Stromal cell of bone marrow (primary cell): Measurements from ENCODE around the gene UBR4.
"Not testable (repeated sequence)": the region's sequence is repeated elsewhere in the genome, so short reads cannot be mapped to it uniquely, and the experiment has no call there.

Experiments used
- DNase-seq: peaks from one replicate; pipeline ENCODE4 v3.0.0-alpha.2; 2012; ENCODE audit warnings: low read depth

The UBR4 gene

DNA sequence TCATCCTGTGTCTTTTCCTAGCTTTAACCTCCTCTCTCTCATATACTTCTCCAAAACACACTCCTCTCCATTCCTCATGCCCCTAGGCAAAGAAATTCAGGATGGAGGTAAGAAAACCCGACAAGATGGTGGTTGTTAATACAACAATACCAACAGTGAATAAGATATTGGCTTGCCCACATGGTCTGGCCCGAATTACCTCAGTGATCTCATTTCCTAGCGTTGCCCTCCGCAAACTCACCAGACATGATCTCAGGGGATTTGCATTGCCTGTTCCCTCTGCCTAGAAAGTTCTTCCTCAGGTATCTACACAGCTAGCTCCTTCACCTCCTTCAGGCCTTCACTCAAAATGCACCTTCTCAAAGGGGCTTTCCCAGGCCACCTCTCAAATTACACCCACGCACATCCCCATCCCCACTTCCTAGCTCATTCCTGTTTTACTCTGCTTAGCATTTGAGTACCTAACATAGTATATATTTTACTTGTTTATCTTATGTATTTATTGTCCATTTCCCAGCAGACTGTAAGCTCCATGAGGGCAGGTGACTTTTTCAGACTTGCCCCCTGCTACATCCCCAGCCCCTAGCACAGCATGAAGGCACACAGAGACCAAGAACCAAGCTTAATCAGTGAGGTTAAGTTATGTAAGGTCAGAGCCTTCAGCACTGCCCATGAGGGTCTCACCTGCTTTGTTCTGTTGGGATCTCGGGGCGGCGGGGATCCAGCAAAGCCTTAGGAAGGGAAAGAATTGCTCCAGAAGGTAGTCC is 10.2 kb upstream of the UBR4 start:
- DNase-seq, result no peak

DNA sequence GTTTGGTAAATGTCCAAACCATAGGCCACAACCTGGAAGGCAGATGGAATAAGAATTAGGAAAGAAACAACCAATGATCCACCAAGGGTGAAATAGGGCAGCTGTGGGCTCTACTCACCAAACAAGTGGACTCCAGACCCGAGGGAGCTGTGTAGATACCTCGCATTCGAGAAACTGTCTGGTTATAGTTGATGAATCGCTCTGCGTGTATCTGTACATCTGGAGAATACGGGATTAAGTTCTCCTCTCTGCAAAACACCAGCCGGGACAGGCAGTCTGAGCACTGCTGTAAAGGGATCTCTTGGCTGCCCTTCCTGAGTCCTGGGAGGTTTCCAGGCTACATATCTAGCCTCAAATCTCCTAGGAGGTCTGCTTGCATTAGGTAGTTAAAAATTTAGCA is 9.4 kb upstream of the UBR4 start:
- DNase-seq, result no peak

GRCh38 chr1:19216585-19216984 is 6.5 kb upstream of the UBR4 start:
- not testable (repeated sequence) for DNase-seq

- DNase-seq, result no peak
These were observed 3.5 kb upstream of the UBR4 start for GRCh38 chr1:19213580-19213979.

- DNase-seq, result no peak
These were observed 2.1 kb upstream of the UBR4 start for GRCh38 chr1:19212167-19212566.

GRCh38 chr1:19210772-19211549 is 895 bp upstream of the UBR4 start:
- DNase-seq, result no peak

GRCh38 chr1:19209439-19209989 is 552 bp downstream of the UBR4 start:
- DNase-seq, result no peak

DNA sequence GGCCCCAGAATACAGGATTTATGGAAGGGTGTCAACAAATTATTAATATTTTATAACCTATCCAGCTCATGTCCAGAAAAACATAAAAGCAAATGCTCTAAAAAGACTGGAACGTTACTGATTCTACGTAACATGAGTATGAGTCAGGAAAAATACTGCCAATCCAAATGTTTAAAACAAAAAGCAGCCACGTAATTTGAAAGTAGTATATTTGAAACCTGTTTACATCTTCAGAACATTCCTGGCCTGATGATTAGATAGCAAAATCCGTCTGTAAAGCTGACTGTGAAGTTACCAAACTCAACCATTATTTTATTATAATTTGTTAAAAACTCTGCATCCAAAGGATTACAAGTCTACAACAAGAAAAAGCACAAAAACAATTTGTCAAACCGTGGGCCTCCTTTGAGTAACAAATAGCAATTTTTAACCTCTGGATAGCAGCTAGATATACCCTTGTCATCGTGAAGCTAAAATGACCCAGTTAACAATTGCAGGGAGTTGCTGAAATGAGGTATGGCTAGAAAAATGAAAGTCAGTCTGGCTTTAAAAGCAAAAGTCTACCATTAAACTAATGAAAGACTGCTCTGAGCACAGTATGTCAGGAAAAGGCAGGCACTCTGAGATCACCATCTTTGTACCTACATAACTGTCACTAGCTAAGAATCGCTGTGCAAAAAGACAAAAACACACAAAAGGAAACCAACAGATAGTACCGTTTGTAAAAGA is 1.2 kb downstream of the UBR4 start:
- DNase-seq, result peak; percentile 50

GRCh38 chr1:19206947-19207346 is 3.1 kb downstream of the UBR4 start:
- DNase-seq, result no peak

DNA sequence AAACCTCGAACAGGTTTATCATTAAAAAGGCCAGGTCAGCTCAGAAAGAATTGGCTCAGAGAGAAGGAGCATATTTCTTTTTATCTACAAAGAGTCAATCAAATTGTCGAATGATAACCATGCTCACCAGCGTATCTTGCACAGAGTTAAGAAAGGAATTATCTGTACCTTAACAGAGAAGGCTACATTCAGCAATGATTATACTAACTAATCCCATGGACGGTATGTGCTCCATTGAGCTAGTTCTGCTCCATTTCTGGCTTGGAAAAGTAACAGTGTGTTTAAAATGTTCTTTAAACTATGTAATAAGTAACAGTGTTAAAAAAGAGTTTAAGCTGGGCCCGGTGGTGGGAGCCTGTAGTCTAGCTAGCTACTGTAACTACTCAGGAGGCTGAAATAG is 4.2 kb downstream of the UBR4 start:
- DNase-seq, result no peak

- DNase-seq, result no peak
These were observed 4.7 kb downstream of the UBR4 start for GRCh38 chr1:19205403-19205802.

- no peak for DNase-seq
These were observed 5.4 kb downstream of the UBR4 start for GRCh38 chr1:19204446-19205266.

DNA sequence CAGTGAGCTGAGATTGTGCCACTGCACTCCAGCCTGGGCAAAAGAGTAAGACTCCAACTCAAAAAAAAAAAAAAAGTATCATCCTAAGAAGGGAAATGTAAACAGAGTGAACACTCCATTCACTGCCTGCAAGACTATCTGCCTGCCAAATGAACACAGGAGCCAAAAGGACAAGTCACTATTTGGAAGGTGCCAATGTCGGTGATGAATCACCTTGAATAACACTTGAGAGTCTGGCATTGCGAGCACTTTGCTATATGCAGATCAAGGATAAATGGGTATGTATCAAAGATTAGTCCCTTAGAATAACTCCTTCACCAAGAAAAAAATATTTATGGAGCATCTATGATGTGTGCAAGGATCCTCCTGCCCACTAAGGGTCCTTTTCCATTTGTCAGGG is 6.6 kb downstream of the UBR4 start:
- peak; percentile 80 for DNase-seq

GRCh38 chr1:19202396-19202795 is 7.7 kb downstream of the UBR4 start:
- DNase-seq, result no peak

DNA sequence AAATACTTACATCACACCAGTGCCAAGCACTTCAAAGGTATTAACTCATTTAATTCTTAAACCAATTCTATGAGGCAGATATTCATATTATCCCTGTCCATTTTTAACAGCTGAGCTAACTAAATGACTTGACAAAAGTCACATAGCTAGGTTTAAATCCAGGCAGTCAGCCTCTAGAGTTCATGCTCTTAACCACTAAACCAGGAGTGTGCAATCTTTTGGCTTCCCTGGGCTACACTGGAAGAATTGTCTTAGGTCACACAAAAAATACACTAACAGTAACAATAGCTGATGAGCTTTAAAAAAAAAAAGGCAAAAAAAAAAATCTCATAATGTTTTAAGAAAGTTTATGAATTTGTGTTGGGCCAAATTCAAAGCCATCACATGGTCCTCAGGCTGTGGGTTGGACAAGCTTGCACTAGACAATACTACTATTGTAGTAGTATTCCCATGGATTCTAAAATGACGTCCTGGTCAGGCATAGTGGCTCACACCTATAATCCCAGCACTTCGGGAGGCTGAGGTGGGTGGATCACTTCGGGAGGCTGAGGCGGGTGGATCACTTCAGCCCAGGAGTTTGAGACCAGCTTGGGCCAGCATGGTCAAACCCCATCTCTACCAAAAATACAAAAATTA is 10.0 kb downstream of the UBR4 start:
- DNase-seq, result no peak

DNA sequence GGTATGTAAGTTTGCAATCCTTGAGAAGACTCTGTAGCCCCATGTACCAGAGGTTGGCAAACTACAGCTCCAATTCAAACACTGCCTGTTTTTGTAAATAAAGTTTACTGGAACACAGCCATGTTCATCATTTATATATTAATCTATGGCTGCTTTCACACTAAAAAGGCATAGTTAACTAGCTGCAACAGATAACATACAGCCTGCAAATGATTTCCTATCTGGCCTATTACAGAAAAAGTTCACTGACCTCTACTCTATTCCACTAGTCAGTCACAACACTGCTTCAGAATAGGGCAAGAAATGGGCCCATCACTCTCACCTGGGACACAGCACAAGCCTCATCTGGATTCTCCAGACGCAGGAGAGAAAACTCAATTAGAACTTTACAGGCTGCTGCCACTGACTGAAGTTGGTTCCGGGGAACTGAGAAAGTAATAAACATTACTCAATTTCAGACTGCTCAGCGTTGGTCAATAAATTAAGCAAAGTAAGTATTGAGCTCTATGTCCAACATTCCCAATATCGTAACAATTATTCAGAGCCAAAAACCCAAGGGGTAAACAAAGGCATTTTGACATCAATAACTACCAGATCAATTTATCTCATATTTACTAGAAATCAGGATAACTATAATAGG is 10.6 kb downstream of the UBR4 start:
- DNase-seq, result no peak

DNA sequence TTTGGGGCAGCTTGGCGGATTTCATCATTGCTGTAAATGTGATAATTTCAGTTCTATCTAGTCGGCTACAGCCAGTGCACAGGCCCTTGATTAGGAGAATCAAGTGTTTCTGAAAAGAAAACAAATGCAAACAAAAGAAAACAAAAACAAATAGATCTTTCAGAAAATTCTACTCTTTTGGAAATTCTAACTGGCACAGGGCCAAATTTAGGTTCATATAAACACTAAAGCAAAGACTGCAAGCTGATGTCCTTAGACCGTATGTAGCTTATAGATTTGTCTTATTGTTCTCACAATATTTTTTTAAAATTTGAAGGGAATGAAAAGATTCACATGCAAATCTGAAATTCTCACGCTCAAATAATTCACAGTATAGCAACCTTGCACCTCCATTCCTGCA is 11.2 kb downstream of the UBR4 start:
- DNase-seq, result no peak

GRCh38 chr1:19197845-19198244 is 12.2 kb downstream of the UBR4 start:
- DNase-seq, result no peak

GRCh38 chr1:19196331-19196730 is 13.7 kb downstream of the UBR4 start:
- no peak for DNase-seq

DNA sequence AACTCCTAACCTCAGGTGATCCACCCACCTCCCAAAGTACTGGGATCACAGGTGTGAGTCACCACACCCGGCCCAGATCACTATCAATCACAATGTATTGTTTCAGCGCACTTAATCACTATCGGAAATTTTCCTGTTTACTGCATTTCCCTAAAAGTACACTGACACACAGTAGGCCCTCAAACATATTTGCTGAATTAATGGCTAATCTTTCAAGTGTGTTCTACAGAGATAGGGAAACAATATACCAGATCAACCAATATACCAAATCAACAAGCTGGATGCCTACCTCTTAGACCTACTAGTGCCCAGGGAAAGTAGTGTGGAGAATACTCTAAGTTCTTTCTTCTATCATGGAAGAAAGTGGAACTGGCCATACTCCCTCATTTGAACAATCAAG is 17.1 kb downstream of the UBR4 start:
- DNase-seq, result no peak

DNA sequence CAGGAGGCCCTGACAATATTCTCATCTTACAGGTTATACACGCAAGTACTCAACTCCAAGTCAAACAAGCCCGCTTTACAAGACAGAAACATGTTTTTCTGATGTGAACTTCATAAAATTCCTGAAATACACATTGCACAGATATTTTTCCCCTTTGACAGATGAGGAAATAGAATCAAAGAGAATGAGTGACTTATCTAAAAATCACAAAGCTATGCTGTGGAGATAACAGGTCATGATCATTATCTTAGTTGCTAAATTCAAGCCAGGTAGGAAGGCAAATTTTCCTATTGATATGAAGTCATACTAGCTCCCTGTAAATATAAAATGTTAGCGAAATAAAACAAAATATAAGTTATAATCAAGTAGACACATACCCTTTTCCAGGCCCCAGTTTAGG is 18.3 kb downstream of the UBR4 start:
- DNase-seq, result no peak
